Stimulated activated CD4-positive, alpha-beta T cell treated with anti-CD3 and anti-CD28 coated beads, TNF-alpha, amount 100 ng/mL, for 24 hours (primary cell): ENCODE data around the gene NACC1.

ENCODE experiments used
- DNase-seq, 3 experiments: peaks; one replicate each; pipeline ENCODE4 v3.0.0-alpha.2; 2020; ENCODE audit warnings: low read depth in 3 of 3

Gene NACC1

GRCh38 chr19:13087795-13088537 lies 30.1 kb upstream of the NACC1 start:
- no peak for DNase-seq

GRCh38 chr19:13089139-13089856 lies 28.8 kb upstream of the NACC1 start:
- no peak for DNase-seq

GRCh38 chr19:13089857-13090507 lies 28.1 kb upstream of the NACC1 start:
- DNase-seq = no peak

GRCh38 chr19:13090511-13091231 lies 27.4 kb upstream of the NACC1 start:
- DNase-seq = no peak

DNA sequence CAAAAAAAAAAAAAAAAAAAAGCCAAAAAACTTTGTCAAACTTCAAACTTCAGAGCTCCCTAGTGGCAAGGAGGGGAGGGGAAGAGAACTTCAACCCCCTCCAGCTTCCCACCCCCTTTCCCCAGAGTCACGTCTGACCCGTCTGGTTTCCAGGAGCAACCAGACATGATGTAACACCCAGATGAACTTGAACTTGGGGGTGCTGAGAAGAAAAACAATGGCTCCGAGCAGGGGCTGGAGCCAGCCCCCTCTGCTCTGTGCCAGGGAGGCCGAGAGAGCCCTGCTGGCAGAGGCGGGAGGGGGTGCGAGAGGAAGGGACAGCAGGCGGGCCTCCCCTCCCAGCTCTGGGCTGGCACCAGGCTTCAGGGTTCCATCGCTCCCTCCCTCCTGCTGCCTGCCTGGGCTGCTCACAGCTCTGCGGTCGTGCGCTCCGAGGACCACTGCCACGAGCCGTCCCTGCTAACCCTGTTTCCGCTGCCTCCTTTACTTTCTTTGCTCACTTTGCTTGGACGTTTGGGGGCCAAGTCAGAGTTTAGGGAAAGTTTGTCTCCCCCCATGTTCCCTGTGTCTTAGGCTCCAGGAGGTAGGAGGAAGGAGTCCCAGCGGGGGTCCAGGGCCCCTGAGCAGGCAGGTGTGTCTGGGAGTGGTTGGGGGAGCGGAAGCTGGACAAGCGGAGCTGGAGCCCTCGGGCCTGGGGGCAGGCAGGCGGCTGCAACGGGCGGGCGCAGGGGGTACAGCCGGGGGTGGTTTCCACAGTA lies 26.5 kb upstream of the NACC1 start:
- no peak for DNase-seq

- no peak for DNase-seq
Observed at GRCh38 chr19:13092158-13092543, 25.9 kb upstream of the NACC1 start.

DNA sequence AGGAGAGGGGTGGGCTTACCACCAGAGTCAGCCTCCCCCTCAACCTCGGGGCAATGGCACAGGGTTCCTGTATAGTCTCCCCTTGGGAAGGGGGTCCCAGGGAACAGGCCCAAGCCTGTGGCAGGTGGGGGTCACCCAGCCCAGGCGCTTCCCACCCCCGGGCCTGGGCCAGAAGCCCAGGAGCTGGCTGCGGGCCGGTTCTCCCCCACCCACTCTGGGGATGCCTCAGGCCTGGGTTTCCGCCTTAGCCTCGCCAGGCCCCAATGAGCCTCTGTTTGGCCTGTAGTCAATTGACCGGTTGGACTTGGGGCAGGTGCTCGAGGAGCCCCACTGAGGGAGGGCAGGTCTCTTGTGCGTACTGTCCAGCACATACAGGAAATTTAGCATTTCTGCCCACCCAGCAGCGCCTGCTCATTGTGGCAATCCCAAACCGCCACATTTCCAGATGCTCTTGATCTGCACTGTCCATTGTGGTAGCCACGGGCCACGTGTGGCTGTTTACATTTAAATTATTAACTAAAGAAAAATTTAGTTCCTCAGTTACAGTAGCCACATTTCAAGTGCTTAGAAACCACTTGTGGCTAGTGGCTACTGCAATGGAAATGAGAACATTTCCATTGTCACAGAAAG lies 25.3 kb upstream of the NACC1 start:
- no peak for DNase-seq

- DNase-seq = peak; percentile 62 to 75 (median 65)
Observed at GRCh38 chr19:13093407-13094105, 24.5 kb upstream of the NACC1 start.

DNA sequence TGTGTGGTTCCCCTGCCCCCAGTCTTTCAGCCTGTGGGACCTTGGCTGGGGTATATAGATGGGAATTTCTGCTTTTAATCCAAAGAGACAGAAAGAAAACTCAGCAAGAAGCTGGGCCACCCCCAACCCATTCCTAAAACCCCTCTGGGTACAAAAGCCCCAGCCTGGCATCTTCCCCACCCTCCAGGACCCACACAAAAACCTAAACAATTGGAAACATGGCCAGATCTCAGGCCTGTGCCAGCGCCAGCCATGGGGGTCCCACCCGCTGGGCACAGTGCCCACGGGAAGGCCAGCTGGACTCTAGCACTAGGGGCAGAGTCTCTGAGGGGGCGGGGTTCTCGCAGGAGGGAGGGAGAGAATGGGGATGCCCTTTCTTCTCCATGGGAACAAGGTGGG lies 24.0 kb upstream of the NACC1 start:
- no peak for DNase-seq

- DNase-seq = no peak
Observed at GRCh38 chr19:13094771-13095392, 23.2 kb upstream of the NACC1 start.

GRCh38 chr19:13095393-13095784 lies 22.7 kb upstream of the NACC1 start:
- no peak for DNase-seq

DNA sequence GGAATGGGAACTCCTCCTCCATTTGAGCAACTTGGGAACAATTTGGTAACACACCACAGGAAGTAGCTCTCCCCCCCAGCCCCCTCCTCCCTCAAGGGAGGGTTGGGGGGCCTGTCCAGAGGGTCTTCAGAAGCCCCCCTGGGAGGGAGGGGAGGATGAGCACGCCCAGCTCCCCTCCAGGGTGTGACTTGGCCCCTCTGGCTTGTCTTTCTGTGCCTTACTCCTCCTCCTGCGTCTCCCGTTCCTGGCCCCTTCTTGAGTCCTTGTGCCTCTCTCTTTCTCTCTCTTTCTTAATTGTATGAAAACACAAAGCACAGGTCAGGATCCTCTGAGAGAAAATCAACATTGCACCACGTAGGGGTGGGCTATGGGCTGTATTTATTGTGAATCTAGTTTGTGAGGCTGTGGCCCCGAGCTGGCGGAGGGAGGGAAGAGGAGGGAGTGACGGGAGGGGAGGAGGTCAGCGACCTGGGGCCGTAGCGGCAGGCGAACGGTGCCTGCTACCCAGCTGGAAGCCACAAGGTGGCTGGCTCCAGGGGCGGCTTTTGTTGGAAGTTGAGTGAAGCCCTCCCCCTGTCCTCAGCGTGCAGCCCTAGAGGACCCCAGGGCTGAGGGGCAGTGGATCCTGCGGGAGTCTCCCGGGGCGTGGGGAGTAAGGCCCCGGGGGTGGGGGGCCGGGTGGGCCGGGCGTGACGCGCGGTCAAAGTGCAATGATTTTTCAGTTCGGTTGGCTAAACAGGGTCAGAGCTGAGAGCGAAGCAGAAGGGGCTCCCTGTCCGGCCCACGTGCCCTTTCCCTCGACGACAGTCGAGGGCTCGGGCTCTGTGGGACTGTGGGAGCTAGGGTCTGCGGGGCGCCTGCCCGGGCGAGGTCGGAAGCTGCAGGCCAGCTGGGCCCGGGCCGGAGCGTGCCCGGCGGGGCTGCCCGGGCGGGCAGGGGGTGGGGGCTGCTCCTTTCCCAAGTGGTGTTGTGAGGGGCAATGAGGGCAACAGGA lies 21.8 kb upstream of the NACC1 start:
- DNase-seq = no peak

- DNase-seq = no peak
Observed at GRCh38 chr19:13097033-13097462, 21.0 kb upstream of the NACC1 start.

DNA sequence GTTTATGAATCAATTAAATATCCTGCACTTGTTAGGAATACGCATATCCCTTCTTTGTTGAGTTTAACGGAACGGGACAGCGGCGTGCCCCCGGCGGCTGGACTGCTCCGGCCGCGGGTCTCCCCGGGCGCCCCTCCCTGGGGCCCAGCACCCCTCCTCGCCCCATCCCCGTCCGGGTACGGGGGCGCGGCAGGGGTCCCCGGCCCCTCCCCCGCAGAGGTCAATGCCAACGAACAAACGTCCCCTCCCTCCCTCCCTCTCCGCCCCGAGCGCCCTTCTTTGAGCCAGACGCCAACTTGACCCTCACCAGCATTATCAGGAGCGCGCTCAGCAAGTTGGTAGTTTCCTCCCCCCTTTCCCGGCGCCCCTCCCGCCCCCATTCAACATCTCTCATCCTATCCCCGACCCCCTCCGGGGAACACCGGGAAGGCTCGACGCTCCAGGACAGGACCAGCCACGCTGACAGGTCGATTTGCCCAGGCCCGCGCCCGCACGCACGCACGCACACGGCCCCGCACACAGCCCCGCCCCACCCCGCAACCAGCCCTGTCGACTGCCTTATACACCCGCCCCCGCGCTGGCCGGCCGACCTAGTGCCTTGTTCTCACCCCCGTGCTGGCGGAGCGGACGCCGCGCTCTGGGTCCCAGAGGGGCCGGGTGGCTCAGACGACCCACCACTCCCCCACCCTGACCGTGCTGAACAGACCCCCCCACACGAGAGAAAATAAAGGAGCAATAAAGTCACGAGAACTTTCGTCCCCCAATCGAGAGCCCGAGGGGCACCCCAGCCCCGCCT lies 20.4 kb upstream of the NACC1 start:
- no peak for DNase-seq

DNA sequence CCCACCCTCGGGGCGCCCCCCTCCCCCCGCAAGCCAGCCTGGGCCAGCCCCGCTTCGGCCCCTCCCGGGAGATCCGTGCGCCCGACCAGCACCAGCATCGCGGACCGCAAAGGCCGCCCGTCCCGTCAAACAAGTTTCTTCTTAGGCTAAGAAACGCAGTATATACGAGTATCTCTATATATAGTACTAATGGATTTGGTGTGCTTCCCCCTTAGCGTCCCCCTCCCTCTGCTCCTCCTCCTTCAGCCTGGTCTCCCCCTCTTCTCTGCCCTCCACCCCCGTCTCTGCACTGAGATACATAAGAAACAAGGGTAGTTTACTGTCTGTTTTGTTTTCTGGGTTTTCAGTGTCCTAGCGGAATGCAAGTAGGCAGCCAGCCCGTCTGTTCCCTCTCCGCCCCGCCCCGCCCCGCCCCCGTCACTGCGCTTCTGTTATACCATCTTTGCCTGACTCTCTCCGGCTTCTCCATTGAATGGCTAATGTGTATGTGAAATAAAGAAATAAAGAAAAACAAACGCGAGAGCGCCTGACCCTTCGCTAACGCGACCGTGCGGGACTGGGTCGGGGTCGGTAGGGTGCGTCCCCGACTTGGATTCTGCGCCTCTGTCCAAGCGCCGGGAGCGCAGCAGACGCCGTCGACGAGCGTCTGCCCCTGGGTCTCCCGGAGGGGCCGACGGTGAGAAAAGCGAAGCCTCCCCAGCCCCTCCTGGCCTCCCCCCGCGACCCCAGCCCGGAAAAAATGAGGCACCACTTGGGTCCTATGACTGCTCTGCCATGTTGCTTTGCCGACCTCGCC lies 19.6 kb upstream of the NACC1 start:
- DNase-seq = no peak

GRCh38 chr19:13099073-13099999 lies 18.7 kb upstream of the NACC1 start:
- DNase-seq = peak; percentile 47 to 73 (median 59)
